NT2/D1 (cell line): ENCODE results near the gene TM9SF2.

Source experiments
- YY1 ChIP-seq: IDR thresholded peaks from 2 replicates; pipeline ENCODE4 v1.6.1; 2011; ENCODE audit not compliant: insufficient read length, insufficient read depth
- ZNF274 ChIP-seq: IDR thresholded peaks from 2 replicates; pipeline ENCODE4 v1.6.1; 2011; ENCODE audit warnings: mild to moderate bottlenecking, low read depth, low read length

DNA sequence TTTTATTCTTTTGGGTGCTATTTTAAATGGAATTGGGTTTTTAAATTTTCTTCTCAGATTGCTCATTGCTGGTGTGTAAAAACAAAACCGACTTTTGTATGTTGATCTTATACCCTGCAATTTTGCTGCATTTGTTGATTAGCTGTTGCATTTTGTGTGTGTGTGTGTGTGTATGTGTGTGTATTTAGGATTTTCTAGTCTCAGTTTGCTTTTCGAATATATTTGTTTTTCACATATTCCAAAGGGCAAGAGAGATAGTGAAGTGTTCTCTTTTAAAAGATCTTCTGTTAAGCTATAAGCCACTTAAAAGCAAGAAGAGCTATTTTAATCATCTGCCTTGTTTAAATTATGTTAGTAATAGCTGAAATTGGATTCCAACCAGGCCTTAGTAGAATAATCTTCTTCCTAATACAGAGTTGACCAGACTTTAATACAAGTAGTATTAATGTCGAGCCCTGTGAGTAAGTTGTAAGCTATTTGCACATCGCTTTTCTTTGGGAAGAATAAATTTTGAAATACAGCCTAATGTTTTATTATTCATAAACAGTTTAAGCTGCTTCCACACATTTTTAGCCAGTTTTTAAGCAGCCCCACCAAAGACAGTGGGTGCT, 57.4 kb downstream of the TM9SF2 start:
- TF ChIP-seq ZNF274 (no peak), YY1 (no peak)
